SU-DHL-6 (cell line): ENCODE data around the gene OR5H2.

Experiments used
- CTCF ChIP-seq: fragments of 200-600 bp; sonication (generic); IDR thresholded peaks from one replicate; pipeline ENCODE4 v1.5.1; 2017; ENCODE audit warnings: antibody characterized with exemption, mild to moderate bottlenecking, low read length, moderate library complexity; ENCODE audit not compliant: insufficient read depth, poor library complexity, severe bottlenecking
- EZH2phosphoT487 ChIP-seq: fragments of 200-600 bp; sonication (generic), shearing (Covaris generic); conservative IDR thresholded peaks from 2 replicates; pipeline ENCODE4 v1.6.1; 2018; ENCODE audit warnings: mild to moderate bottlenecking, antibody characterized with exemption, low read length, moderate library complexity, mixed read lengths

DNA sequence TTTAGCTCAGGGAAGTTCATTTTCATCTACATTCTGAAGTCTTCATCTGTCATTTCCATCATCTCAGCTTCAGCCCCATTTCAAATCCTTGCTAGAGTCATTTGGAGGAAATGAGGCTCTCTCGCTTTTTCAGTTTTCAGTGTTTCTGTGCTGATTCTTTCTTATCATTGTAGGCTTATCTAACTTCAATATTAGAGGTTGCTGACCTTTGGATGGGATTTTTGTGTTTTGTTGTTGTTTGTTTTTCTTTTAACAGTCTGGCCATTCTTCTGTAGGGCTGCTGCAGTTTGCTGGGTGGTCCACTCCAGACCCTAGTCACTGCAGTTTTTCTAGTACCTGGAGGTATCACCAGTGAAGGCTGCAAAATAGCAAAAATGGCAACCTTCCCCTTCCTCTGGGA lies 8.6 kb downstream of the OR5H2 start:
- TF ChIP-seq CTCF: no peak
- no peak for TF ChIP-seq EZH2phosphoT487
